ENCODE measurements around the gene HOXB7. TPM values are rescaled to one million over a fixed set of nuclear protein-coding genes. Genes with fewer than 3 reads are reported as not detected.

HOXB7 gene
- total RNA-seq, 2 donors from 2014 or later: 1.1 to 2.7 TPM

DNA sequence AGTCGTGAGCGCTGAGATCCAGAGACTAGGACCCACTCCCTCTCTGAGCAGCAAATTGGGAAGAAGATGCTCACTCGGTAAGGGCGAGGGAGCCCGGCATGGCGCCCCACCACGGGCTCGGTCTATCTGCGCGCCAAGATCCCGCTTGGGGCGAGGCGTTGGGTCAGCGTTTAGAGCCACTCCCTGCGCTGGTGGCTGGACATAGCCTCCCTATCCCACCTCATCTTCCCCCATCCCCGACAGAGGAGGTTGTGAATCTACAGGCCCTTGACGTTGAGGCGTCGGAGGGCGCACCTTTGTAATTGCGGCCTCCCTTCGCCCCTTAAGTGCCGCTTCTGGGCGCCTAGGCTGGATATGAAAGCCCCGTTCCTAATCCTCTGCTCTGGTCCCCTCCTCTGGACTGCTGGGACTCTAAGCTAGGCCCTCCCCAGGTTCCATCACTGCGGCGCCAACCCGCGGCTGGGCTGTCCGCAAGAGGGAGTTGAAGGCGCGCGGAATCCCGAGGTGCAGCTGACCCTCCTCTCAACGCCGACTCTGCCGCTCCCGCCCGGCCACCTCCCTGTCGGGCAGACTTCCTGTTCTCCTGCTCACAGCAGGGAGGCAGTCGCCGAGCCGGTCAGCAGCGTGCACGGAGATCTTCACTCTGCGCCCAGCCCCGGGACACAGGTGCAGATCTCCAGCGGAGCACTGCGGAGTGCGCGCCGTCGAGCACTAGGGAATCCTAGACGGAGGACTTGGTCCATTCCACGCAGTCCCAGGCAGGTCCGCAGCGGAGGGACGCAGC lies 31.4 kb upstream of the HOXB7 start:
- no peaks in the 10 kb centered on the region for H3K36me3 Mint-ChIP-seq

DNA sequence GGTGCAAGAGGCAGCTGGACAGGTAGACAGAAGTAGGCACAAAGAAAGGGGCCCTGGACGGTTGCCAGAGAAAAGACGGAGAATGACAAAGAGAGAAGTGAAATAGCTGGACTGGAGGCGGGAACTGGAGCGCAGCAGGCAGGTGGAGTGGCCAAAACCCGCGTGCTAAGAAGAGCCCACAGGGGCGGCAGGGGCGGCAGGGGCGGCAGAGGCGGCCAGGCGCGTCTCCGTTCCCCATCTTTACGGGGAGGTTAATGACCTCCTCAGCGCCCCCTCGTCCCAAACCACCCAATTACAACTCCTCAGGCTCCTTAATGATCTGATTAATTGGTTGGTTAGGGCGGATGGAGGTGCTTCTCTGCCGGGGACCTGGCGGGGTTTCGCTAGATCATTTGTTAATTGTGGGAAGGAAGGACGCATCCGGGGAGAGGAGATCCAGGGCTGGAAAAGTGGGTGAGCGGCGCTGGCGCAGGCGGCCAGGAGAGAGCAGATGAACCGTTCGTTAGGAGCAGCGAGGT lies 30.8 kb upstream of the HOXB7 start:
- Mint-ChIP-seq H3K9me3 (no peaks in the 10 kb centered on the region), H3K36me3 (no peaks in the 10 kb centered on the region), H3K27me3 (peaks cover 55 to 64% of the 10 kb centered on the region in 2 donors), H3K4me1 (ENCODE audit: low read depth in 2 of 2) (peaks cover 9 to 14% of the 10 kb centered on the region in 2 donors), H3K4me3 (no peak overlapping the region), H3K27ac (no peak overlapping the region)
- DNase-seq (ENCODE audit: low spot score) (no peak), ATAC-seq (no peak)

More for the DNA sequence above, 31.4 kb upstream of the HOXB7 start:
- Mint-ChIP-seq H3K9me3 (no peaks in the 10 kb centered on the region), H3K4me1 (ENCODE audit: low read depth in 2 of 2) (peaks cover 10 to 19% of the 10 kb centered on the region in 2 donors), H3K4me3 (no peak overlapping the region), H3K27ac (no peak overlapping the region), H3K27me3 (peaks cover 48 to 61% of the 10 kb centered on the region in 2 donors)
- no peak for DNase-seq (ENCODE audit: low spot score)
- no peak for ATAC-seq

DNA sequence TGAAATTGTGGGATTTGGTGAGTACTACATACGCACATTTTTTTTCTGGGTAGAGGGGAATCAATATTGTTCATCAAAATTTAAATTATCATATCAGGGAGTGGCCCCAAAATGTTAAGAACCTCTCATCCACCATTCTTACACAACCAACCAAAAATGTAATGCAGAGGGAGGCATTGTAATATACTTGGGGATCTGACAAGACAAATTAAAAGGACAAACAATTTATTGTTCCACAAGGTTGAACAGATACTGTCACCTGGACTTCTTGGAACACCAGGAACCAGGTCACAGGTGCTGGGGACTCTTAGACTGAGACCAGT lies 30.0 kb upstream of the HOXB7 start:
- H3K27me3 Mint-ChIP-seq: peaks cover 57 to 62% of the 10 kb centered on the region in 2 donors
- no peak overlapping the region for H3K4me3 Mint-ChIP-seq
- no peak overlapping the region for H3K27ac Mint-ChIP-seq
- no peak for DNase-seq (ENCODE audit: low spot score)
- ATAC-seq: no peak
- H3K4me1 Mint-ChIP-seq (ENCODE audit: low read depth in 2 of 2): peaks cover 10% of the 10 kb centered on the region in 2 donors
- no peaks in the 10 kb centered on the region for H3K36me3 Mint-ChIP-seq
- no peaks in the 10 kb centered on the region for H3K9me3 Mint-ChIP-seq

DNA sequence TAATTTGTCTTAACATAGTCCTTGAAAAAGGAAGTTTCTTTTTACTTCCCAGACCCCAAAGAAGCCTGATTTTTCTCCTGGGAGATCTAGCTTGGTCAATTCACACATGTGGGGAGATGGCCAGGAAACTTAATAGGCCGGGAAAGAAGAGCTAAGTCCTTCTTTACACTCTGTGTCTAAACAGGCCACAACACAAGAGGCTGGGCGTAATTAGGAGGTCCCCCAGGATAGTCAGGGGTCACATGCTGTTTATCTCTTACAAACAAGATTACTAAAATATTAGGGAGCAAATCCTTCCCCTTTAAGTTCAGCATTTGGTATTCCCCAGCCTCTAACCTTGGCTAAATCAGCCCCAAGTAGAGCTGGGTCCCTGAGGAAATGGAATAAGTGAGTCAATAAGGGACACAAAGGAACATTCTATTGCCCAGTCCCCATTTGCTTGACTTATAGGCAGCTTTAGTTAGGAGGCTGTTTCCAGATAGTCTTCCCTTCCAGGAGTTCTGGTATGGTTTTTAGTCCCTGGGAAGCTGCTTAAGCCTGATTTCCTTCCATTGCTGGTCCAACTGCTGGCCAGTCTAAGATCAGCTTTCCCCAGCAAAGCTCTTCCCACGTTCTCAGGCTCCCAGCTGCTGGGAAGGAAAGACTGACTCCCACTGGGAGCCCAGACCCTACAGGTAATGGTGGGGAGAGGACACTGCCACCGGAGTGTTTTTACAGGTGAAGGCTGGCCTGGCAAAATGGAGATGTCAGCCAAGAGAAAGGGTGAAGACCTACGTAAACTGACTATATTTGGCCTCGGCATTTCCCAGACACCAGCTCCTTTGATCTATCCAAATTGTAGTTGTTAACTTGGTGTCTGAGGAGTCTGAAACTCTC lies 29.4 kb upstream of the HOXB7 start:
- H3K27me3 Mint-ChIP-seq: peaks cover 57 to 58% of the 10 kb centered on the region in 2 donors
- H3K27ac Mint-ChIP-seq: no peak overlapping the region
- no peak overlapping the region for H3K4me3 Mint-ChIP-seq
- ATAC-seq (no peak), DNase-seq (ENCODE audit: low spot score) (no peak)
- no peaks in the 10 kb centered on the region for H3K36me3 Mint-ChIP-seq
- H3K4me1 Mint-ChIP-seq (ENCODE audit: low read depth in 2 of 2): peaks cover 9 to 10% of the 10 kb centered on the region in 2 donors
- H3K9me3 Mint-ChIP-seq: no peaks in the 10 kb centered on the region

DNA sequence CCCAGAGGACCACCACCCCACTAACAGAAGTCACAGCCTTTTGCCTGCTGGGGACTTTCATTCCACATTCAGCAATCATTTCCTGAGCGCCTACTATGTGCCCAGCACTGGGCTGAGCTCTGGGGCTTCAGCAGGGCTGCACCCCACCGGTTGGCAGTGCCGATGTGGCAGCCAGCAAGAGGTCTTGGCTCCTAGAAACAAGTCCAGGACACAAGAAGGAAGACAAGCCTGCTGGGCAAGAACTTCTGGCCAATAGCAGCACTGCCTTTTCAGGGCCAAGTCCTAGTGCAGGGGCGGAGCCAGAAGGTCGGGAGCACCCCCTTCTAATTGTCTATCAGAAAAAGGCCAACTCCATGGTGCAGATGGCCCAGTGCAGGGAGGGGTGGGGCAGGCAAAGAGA lies 28.3 kb upstream of the HOXB7 start:
- Mint-ChIP-seq H3K4me3 (no peak overlapping the region), H3K4me1 (ENCODE audit: low read depth in 2 of 2) (peaks cover 9 to 10% of the 10 kb centered on the region in 2 donors), H3K36me3 (no peaks in the 10 kb centered on the region), H3K27me3 (peaks cover 48 to 54% of the 10 kb centered on the region in 2 donors), H3K27ac (no peak overlapping the region), H3K9me3 (no peaks in the 10 kb centered on the region)
- no peak for ATAC-seq
- DNase-seq (ENCODE audit: low spot score): no peak

DNA sequence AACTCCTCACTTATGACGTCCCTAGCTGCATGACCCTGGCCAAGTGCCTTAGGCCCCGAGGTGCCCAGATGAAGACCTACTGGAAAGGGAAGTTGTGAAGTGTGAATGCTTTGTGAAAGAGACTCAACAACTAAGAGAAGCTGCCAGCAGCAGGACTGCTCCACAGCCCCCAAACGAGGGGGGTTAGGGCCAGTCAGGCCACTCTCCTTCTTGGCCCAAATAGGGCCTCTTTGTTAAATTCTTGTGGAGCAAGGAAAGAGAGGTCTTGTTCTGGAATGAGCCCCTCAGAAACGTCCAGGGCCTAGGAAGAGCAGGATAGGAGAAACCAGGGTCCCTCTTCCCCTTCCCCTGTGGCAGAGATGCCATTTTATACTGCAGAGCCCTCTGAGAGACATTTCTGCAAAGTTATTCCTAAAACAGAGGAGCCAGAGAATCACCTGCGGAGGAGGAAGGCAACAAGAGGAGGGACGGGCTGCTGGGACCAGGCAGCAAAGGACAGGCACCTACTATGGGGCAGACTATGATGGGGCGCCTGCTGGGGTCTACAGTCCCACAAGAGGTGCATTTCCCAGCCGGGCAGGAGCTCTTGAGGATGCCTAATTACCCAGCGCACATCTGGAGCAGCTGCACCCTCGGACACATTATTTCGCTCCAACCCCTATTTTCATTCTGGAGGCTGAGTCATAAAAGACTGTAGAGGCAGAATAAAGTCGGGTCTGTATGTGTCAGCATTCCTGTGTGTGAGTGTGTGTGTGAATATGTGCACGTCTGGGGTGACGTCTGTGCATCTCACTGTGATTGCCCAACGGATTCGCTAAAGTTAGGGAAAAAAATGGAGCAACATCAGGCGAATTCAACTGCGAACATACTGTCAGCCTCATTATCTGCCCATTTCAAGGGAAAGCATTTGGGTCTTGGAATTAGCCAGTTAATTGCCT lies 26.8 kb upstream of the HOXB7 start:
- ATAC-seq: no peak
- peaks cover 14% of the 10 kb centered on the region in 2 donors for H3K4me1 Mint-ChIP-seq (ENCODE audit: low read depth in 2 of 2)
- peak; percentile 44 for DNase-seq (ENCODE audit: low spot score)
- H3K27me3 Mint-ChIP-seq: peaks cover 43 to 52% of the 10 kb centered on the region in 2 donors
- H3K36me3 Mint-ChIP-seq: no peaks in the 10 kb centered on the region
- H3K9me3 Mint-ChIP-seq: no peaks in the 10 kb centered on the region
- H3K27ac Mint-ChIP-seq: peak overlapping the region in 1 of 2 donors; percentile 21
- H3K4me3 Mint-ChIP-seq: no peak overlapping the region

DNA sequence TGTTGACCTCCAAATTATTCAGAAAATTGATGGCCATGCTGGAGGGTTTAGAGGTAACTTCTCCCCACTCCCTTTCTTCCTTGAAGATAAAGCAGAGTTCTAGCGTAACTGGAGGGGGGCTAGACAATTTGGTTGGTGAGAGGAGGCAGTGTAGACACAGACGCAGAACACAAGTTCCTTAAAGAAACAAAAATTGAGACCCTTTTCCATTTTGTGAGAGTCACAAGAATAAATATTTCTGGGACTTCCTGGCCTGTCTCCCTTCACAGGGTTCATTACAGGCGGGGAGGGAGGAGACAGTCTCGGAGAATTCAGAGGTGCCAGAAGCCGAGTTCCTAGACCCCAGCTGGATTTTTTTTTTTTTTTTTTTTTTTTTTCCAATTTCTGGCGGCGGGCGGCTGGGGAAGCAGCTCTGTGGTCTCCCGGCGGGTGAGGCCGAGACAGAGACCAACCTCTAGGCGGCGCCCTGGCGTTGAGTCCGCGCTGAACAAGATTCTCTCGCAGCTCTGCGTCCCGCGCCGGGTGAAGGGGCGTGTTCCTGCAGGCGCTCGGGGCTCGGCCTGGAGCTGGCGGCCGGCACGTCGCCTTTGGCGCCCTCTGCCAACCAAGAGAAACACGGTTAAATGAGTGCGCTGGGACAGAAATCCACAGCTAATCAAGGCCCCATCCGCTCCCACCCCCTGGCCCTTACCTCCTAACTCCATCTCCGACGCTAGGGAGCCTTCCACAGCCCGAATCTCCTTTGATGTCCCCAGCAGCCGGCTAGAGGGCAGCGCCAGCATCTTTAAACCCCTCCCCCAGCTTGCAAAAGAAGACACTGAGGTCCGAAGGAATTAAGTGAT lies 25.6 kb upstream of the HOXB7 start:
- Mint-ChIP-seq H3K27me3 (peaks cover 40 to 50% of the 10 kb centered on the region in 2 donors), H3K9me3 (no peaks in the 10 kb centered on the region), H3K36me3 (no peaks in the 10 kb centered on the region), H3K4me1 (ENCODE audit: low read depth in 2 of 2) (peaks cover 11 to 12% of the 10 kb centered on the region in 2 donors), H3K4me3 (peak overlapping the region; percentile 30), H3K27ac (peak overlapping the region in 1 of 2 donors; percentile 21)
- DNase-seq (ENCODE audit: low spot score): peak; percentile 79
- ATAC-seq: peak; percentile 80 to 86

DNA sequence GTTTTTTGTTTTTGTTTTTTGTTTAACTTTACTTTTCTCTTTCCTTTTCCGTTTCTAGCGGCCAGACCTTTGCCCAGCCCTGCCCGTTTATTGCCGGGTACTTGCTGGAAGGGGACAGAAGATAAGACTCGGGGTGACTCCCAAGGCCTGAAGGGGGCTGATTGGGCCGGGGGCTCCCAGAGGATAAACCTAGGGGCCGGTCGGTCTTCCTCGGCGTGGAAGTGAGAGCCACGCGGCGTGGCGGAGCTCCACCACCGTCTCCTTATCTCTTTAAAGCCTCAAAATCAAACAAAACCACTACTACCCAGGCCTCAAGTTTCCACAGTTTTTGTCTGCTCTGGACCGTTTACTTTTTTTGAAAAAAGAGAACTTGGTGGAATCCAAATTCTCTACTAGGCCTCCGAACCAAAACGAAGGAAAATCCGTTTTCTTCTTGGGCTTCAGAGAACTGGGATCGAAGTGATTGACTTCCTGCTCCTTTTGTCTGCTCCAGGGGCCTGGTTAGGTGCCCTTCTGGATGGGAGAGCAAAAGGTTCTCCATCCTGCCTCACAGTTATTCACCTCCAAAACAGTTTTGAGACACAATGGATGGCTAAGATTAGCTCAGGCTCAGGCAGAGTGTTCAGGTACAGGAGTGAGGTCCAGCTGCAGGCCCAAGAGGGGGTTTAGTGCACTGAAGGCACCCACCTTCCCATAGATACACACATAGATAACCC lies 23.8 kb upstream of the HOXB7 start:
- Mint-ChIP-seq H3K4me3 (peak overlapping the region; percentile 60), H3K27me3 (peaks cover 46 to 50% of the 10 kb centered on the region in 2 donors), H3K4me1 (ENCODE audit: low read depth in 2 of 2) (peaks cover 8 to 10% of the 10 kb centered on the region in 2 donors), H3K27ac (no peak overlapping the region), H3K36me3 (no peaks in the 10 kb centered on the region), H3K9me3 (no peaks in the 10 kb centered on the region)
- DNase-seq (ENCODE audit: low spot score) (no peak), ATAC-seq (no peak)

DNA sequence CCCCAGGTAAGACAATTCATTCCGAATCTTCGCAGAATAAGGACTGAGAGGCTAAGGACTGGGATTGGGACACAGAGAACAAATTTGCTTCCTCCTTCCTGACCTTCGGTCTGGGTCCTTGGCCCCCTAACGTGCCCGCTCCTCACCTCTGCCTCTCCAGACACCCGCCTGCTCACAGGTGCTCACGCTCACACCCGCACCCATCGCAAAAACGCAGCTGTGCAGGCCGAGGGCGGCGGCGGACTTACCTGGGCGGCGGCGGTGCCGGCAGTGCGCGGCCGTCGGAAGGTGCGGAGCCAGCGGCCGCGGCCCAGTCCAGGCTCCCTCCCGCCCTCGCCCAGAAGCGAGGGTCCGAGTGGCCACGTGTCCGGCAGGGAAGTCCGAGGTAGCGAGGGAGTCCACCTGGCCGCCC lies 22.5 kb upstream of the HOXB7 start:
- Mint-ChIP-seq H3K36me3 (no peaks in the 10 kb centered on the region), H3K27me3 (peaks cover 56 to 59% of the 10 kb centered on the region in 2 donors), H3K27ac (no peak overlapping the region), H3K4me1 (ENCODE audit: low read depth in 2 of 2) (peaks cover 8 to 11% of the 10 kb centered on the region in 2 donors), H3K4me3 (peak overlapping the region; percentile 76), H3K9me3 (no peaks in the 10 kb centered on the region)
- no peak for ATAC-seq
- peak; percentile 54 for DNase-seq (ENCODE audit: low spot score)

DNA sequence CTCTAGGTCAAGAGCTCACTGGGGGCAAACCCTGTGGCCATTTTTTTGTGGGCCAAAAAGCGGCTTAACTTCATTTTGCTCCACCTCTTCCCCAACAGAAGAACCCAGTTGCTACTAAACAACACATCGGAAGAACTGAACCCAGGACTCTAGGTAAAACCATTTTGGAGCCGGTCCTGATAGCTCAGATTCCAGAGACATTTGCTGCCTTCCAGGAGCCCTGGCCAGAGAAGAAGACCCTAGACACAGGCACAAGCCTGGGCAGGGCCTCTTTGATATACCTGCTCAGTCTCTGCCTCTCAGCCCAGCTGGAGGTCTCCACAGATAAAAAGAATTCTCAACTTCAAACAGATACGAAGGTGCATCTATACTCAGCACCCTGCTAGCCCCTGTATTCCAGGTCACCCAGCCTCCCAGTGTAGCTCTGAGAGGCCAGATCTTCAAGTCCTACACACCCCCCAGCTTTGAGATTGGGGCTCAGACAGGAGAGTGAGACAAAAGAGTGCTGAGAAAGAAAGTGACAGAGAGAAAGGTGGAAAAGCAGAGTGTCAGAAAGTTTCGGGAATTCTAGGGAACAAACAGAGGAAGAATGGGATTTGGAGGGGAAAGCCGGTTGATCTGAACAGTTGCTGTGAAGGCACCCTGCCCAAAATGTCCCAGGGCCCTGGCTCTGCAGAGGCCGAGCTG lies 21.9 kb upstream of the HOXB7 start:
- no peaks in the 10 kb centered on the region for H3K9me3 Mint-ChIP-seq
- H3K36me3 Mint-ChIP-seq: no peaks in the 10 kb centered on the region
- peaks cover 57 to 62% of the 10 kb centered on the region in 2 donors for H3K27me3 Mint-ChIP-seq
- peak overlapping the region; percentile 76 for H3K4me3 Mint-ChIP-seq
- no peak overlapping the region for H3K27ac Mint-ChIP-seq
- DNase-seq (ENCODE audit: low spot score) (no peak), ATAC-seq (no peak)
- peaks cover 8 to 15% of the 10 kb centered on the region in 2 donors for H3K4me1 Mint-ChIP-seq (ENCODE audit: low read depth in 2 of 2)

DNA sequence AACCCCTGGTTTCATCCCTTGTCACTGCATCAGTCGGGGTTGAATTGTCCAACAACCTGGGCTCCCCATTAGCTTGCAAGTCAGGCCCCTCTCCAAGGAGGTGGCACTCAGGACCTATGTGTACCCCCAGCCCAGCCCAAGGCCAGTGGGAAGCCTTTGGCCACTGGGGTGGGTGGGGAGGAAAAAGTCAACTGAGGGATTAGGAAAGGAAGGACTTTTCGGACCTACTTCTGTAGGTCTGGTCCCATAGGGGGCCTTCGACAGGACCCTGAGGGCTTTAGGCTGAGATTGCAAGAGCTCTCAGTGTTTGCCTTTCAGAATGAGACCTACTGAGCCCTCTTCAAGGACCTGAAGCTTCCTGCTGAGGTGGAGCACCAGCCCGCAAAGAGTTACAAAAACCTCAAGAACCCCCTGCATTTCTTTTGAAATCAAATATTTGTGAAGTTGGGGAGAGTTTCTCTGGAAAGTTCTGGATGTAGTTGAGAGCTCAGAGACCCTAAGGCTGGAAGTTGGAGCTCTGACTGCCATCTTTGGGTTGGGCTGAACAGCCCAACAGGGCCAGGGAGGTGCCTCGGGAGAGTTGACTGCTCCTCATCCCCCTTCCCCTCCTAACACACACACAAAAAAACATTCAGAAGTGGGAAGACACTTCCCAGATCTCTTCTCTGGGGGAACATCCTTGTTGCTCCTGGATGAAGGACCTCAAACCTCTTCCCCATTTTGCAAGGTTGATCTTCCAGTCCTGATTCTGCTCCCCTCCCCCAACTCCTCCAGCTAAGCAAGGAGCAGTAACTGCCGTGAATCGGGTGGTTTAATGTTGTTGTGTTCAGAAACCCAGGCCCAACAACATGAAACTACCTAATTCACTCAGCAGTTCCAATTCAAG lies 21.1 kb upstream of the HOXB7 start:
- peak overlapping the region; percentile 76 for H3K4me3 Mint-ChIP-seq

More for the DNA sequence above, 21.1 kb upstream of the HOXB7 start:
- Mint-ChIP-seq H3K27me3 (peaks cover 54 to 59% of the 10 kb centered on the region in 2 donors), H3K36me3 (no peaks in the 10 kb centered on the region), H3K4me1 (ENCODE audit: low read depth in 2 of 2) (peaks cover 9 to 16% of the 10 kb centered on the region in 2 donors), H3K27ac (no peak overlapping the region), H3K9me3 (no peaks in the 10 kb centered on the region)
- ATAC-seq (no peak), DNase-seq (ENCODE audit: low spot score) (no peak)
